HEK293 (cell line): ENCODE results near the gene FNDC10.

ENCODE experiments used
- CTCF ChIA-PET: fragments of 350-600 bp; formaldehyde crosslinking; extraction: SDS; loops from one replicate; lab custom pipeline; 2021; ENCODE audit warnings: antibody characterized with exemption; lab: Yijun Ruan, JAX
- POLR2A ChIA-PET: fragments of 300-600 bp; formaldehyde crosslinking; extraction: SDS; loops from one replicate; lab custom pipeline; 2020; ENCODE audit warnings: antibody characterized with exemption, inconsistent platforms; lab: Yijun Ruan, JAX
- H3K27ac ChIP-seq: fragments of 200-500 bp; sonication (Bioruptor generic); 2 replicates; pipeline ENCODE4 v1.5.1; 2014; ENCODE audit warnings: low read depth, low read length, control low read depth, inconsistent platforms; ENCODE audit errors: extremely low read depth
- H3K36me3 ChIP-seq, 2 experiments: fragments of 200-500 bp in 1 of 2; sonication (Bioruptor generic) in 1 of 2; 1 replicate in 1 of 2; 2 replicates in 1 of 2; pipeline ENCODE4 v1.5.1; 2014 to 2017; ENCODE audit warnings: inconsistent platforms in 2 of 2, low read length in 2 of 2; ENCODE audit not compliant: control insufficient read depth in 2 of 2, insufficient read depth in 1 of 2
- H3K4me1 ChIP-seq: fragments of 200-500 bp; sonication (Bioruptor generic); 2 replicates; pipeline ENCODE4 v1.5.1; 2014; ENCODE audit warnings: mild to moderate bottlenecking, low read length, inconsistent platforms; ENCODE audit not compliant: control insufficient read depth, insufficient read depth
- H3K4me3 ChIP-seq: 2 replicates; pipeline ENCODE4 v1.5.1; 2011; ENCODE audit warnings: low read depth, mild to moderate bottlenecking, control low read depth, low read length, moderate library complexity
- H3K9me3 ChIP-seq: fragments of 200-500 bp; sonication (Bioruptor generic); 2 replicates; pipeline ENCODE4 v1.5.1; 2014; ENCODE audit warnings: low read depth, low read length, inconsistent platforms; ENCODE audit not compliant: control insufficient read depth, insufficient read depth
- FEZF1 ChIP-seq: fragments of 450-650 bp; formaldehyde crosslinking; IDR thresholded peaks from 2 replicates; pipeline ENCODE4 v1.5.1; 2016; ENCODE audit warnings: missing biosample characterization, missing genetic modification characterization
- KLF1 ChIP-seq: fragments of 450-650 bp; formaldehyde crosslinking; IDR thresholded peaks from 2 replicates; pipeline ENCODE4 v1.5.1; 2016; ENCODE audit warnings: missing biosample characterization, missing genetic modification characterization
- MYNN ChIP-seq: fragments of 450-650 bp; formaldehyde crosslinking; IDR thresholded peaks from 2 replicates; pipeline ENCODE4 v1.5.1; 2016; ENCODE audit warnings: missing biosample characterization, missing genetic modification characterization, borderline replicate concordance
- ZBTB17 ChIP-seq: fragments of 450-650 bp; formaldehyde crosslinking; IDR thresholded peaks from 2 replicates; pipeline ENCODE4 v1.5.1; 2016; ENCODE audit warnings: missing biosample characterization, missing genetic modification characterization
- ZFHX2 ChIP-seq: fragments of 450-650 bp; formaldehyde crosslinking; conservative IDR thresholded peaks from 2 replicates; pipeline ENCODE4 v1.5.1; 2016; ENCODE audit warnings: missing biosample characterization, missing genetic modification characterization
- ZNF121 ChIP-seq: fragments of 450-650 bp; formaldehyde crosslinking; IDR thresholded peaks from 2 replicates; pipeline ENCODE4 v1.5.1; 2016; ENCODE audit warnings: missing biosample characterization, missing genetic modification characterization
- ZNF223 ChIP-seq: fragments of 450-650 bp; formaldehyde crosslinking; IDR thresholded peaks from 2 replicates; pipeline ENCODE4 v1.5.1; 2016; ENCODE audit warnings: missing biosample characterization, missing genetic modification characterization
- ZNF366 ChIP-seq: fragments of 450-650 bp; formaldehyde crosslinking; conservative IDR thresholded peaks from 2 replicates; pipeline ENCODE4 v1.5.1; 2016; ENCODE audit warnings: missing biosample characterization, missing genetic modification characterization
- ZNF416 ChIP-seq: fragments of 450-650 bp; formaldehyde crosslinking; IDR thresholded peaks from 2 replicates; pipeline ENCODE4 v1.5.1; 2016; ENCODE audit warnings: missing biosample characterization, missing genetic modification characterization
- ZNF544 ChIP-seq: fragments of 450-650 bp; formaldehyde crosslinking; IDR thresholded peaks from 2 replicates; pipeline ENCODE4 v1.5.0; 2017; ENCODE audit warnings: missing biosample characterization, missing genetic modification characterization
- ZNF610 ChIP-seq: fragments of 450-650 bp; formaldehyde crosslinking; IDR thresholded peaks from 2 replicates; pipeline ENCODE4 v1.5.1; 2016; ENCODE audit warnings: missing biosample characterization, missing genetic modification characterization, borderline replicate concordance
- TF ChIP-seq, protein P1 (sequence below): fragments of 450-650 bp; formaldehyde crosslinking; IDR thresholded peaks from 2 replicates; pipeline ENCODE4 v1.5.1; 2017; ENCODE audit warnings: missing biosample characterization, mild to moderate bottlenecking, missing genetic modification characterization, moderate library complexity
- TF ChIP-seq, protein P2 (sequence below): fragments of 450-650 bp; formaldehyde crosslinking; IDR thresholded peaks from 2 replicates; pipeline ENCODE4 v1.5.1; 2016; ENCODE audit warnings: missing biosample characterization, missing genetic modification characterization
- TF ChIP-seq, protein P3 (sequence below): fragments of 450-650 bp; formaldehyde crosslinking; IDR thresholded peaks from 2 replicates; pipeline ENCODE4 v1.5.1; 2016; ENCODE audit warnings: missing biosample characterization, missing genetic modification characterization
- TF ChIP-seq, protein P4 (sequence below): fragments of 450-650 bp; formaldehyde crosslinking; IDR thresholded peaks from 2 replicates; pipeline ENCODE4 v1.5.1; 2016; ENCODE audit warnings: missing biosample characterization, missing genetic modification characterization
- TF ChIP-seq, protein P5 (sequence below): fragments of 450-650 bp; formaldehyde crosslinking; IDR thresholded peaks from 2 replicates; pipeline ENCODE4 v1.5.1; 2016; ENCODE audit warnings: missing biosample characterization, missing genetic modification characterization

The FNDC10 gene

DNA sequence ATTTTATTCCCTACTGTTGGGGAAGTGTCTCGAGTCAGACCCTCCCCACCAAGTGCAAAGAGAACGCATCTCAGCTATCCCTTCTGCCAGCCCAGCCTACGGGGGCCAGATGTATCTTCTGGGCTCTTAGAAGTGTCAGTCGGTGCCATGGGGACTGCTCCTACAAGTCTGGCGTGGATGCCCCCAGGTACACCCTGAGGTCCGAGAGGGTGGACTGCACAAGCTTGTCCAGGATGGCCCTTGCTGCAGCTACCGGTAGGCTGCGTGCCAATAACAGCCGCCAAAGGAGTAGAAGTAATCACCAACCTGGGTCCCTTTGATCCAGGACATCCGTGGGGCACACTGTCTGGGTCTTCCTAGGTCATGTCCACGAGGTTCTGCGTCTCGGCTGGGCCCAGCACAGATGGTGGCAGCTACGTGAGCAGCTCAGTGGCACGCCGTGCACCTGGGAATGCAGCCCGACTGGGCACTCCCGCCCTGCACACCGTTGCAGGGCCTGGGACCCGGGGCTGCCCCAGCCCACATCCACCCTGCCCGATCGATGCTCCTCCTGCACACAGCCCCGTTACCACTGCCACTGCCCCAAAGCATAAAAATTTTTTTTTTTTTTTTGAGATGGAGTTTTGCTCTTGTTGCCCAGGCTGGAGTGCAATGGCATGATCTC lies 16.5 kb downstream of the FNDC10 start:
- TF ChIP-seq ZNF223 (tag by site-specific recombination) (no peak), ZNF121 (no peak), ZNF366 (tag by site-specific recombination) (no peak), FEZF1 (tag by site-specific recombination) (no peak), ZNF610 (tag by site-specific recombination) (no peak), ZNF416 (tag by site-specific recombination) (no peak), KLF1 (tag by site-specific recombination) (no peak), ZNF544 (tag by site-specific recombination) (no peak), MYNN (tag by site-specific recombination) (no peak), ZFHX2 (tag by site-specific recombination) (no peak), ZBTB17 (tag by site-specific recombination) (no peak)
- TF ChIP-seq, protein P1, sequence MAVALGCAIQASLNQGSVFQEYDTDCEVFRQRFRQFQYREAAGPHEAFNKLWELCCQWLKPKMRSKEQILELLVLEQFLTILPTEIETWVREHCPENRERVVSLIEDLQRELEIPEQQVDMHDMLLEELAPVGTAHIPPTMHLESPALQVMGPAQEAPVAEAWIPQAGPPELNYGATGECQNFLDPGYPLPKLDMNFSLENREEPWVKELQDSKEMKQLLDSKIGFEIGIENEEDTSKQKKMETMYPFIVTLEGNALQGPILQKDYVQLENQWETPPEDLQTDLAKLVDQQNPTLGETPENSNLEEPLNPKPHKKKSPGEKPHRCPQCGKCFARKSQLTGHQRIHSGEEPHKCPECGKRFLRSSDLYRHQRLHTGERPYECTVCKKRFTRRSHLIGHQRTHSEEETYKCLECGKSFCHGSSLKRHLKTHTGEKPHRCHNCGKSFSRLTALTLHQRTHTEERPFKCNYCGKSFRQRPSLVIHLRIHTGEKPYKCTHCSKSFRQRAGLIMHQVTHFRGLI (tag by site-specific recombination): no peak
- TF ChIP-seq, protein P2, sequence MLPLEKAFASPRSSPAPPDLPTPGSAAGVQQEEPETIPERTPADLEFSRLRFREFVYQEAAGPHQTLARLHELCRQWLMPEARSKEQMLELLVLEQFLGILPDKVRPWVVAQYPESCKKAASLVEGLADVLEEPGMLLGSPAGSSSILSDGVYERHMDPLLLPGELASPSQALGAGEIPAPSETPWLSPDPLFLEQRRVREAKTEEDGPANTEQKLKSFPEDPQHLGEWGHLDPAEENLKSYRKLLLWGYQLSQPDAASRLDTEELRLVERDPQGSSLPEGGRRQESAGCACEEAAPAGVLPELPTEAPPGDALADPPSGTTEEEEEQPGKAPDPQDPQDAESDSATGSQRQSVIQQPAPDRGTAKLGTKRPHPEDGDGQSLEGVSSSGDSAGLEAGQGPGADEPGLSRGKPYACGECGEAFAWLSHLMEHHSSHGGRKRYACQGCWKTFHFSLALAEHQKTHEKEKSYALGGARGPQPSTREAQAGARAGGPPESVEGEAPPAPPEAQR (tag by site-specific recombination): no peak
- TF ChIP-seq, protein P3, sequence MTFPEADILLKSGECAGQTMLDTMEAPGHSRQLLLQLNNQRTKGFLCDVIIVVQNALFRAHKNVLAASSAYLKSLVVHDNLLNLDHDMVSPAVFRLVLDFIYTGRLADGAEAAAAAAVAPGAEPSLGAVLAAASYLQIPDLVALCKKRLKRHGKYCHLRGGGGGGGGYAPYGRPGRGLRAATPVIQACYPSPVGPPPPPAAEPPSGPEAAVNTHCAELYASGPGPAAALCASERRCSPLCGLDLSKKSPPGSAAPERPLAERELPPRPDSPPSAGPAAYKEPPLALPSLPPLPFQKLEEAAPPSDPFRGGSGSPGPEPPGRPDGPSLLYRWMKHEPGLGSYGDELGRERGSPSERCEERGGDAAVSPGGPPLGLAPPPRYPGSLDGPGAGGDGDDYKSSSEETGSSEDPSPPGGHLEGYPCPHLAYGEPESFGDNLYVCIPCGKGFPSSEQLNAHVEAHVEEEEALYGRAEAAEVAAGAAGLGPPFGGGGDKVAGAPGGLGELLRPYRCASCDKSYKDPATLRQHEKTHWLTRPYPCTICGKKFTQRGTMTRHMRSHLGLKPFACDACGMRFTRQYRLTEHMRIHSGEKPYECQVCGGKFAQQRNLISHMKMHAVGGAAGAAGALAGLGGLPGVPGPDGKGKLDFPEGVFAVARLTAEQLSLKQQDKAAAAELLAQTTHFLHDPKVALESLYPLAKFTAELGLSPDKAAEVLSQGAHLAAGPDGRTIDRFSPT: no peak
- TF ChIP-seq, protein P4, sequence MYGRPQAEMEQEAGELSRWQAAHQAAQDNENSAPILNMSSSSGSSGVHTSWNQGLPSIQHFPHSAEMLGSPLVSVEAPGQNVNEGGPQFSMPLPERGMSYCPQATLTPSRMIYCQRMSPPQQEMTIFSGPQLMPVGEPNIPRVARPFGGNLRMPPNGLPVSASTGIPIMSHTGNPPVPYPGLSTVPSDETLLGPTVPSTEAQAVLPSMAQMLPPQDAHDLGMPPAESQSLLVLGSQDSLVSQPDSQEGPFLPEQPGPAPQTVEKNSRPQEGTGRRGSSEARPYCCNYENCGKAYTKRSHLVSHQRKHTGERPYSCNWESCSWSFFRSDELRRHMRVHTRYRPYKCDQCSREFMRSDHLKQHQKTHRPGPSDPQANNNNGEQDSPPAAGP (tag by site-specific recombination): no peak
- TF ChIP-seq, protein P5, sequence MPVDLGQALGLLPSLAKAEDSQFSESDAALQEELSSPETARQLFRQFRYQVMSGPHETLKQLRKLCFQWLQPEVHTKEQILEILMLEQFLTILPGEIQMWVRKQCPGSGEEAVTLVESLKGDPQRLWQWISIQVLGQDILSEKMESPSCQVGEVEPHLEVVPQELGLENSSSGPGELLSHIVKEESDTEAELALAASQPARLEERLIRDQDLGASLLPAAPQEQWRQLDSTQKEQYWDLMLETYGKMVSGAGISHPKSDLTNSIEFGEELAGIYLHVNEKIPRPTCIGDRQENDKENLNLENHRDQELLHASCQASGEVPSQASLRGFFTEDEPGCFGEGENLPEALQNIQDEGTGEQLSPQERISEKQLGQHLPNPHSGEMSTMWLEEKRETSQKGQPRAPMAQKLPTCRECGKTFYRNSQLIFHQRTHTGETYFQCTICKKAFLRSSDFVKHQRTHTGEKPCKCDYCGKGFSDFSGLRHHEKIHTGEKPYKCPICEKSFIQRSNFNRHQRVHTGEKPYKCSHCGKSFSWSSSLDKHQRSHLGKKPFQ (tag by site-specific recombination): no peak
- Histone ChIP-seq H3K27ac (no peak overlapping the region), H3K36me3 (no peaks in the 10 kb centered on the region), H3K4me3 (no peak overlapping the region), H3K9me3 (no peaks in the 10 kb centered on the region), H3K4me1 (no peaks in the 10 kb centered on the region)
- CTCF ChIA-PET: no interaction called here
- POLR2A ChIA-PET: interaction anchor here (0.6 to 0.7 kb wide), 2 partner anchors 20 to 48 kb away, joined by 3 to 9 read pairs; no protein-coding TSS in a partner anchor
